ENCODE results near the gene ADARB2. TPM values are rescaled to one million over a fixed set of nuclear protein-coding genes. Genes with fewer than 3 reads are reported as not detected.

ADARB2 gene
- total and polyA plus RNA-seq, 3 experiments from 2014 or later = not detected

DNA sequence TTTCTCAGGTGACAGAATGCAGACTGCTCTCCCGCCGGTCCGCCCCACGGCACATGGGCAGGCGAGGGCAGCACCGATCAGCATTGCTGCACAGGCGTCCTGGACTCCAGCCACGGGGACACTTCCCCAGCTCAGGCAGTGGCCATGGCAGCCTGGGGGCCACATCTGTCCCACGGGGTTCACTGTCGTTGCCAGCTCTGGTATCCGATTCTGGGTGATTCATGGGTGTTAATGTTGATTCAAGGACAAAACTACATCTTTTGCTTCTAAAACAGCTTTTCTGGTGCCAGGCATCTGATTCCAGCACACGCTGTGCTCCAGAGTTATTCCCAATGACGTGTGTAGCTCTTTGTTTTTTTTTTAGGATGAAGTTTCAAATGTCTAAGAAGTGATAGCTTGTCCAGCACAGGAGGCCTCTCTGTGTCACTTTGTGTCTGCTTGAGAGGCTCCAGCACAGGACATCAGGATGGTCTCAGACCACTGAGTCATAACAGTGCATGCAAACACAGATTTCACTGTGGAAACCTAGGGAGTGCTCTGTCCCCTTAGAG is 463.1 kb downstream of the ADARB2 start:
- POLR2A ChIA-PET = no interaction called here

DNA sequence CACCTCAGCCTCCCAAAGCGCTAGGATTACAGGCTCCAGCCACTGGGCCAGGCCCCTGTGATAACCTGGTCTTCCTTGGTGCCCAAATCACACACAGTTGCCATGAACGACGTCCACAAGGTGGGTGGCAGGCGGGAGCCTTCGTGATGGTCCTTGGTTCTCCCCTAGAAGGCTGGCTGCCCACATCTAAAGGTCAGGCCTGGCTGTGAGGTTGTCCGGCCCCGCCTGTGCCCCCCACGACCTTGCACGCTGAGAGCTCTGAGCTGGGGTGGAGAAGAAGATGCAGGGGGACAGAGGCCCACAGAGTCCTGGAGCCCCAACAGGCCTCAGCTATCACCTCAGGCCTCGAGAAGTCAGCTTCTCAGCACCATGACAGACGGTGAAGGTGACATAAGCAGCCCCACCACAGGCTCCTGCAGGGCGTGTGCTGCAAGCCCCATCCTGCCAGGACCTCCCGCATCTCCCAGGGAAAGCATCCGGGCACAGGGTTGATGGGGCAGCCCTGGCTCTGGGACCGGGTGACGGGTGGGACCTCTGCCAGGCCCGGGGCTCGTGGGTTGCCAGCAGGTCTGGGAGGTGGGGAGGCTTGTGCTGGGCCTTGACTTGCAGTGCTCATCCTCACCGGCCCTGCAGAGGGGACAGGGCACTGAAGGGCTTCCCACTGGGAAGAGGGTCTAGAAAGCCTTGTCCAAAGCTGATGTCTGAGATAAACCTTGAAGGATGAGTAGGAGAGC is 463.8 kb downstream of the ADARB2 start:
- Histone ChIP-seq H3K36me3 (ENCODE audit: insufficient read depth, low read length) (no peaks in the 10 kb centered on the region), H3K4me3 (ENCODE audit: low read length) (no peak overlapping the region), H3K4me1 (ENCODE audit: insufficient read depth, low read length) (no peaks in the 10 kb centered on the region), H3K9me3 (ENCODE audit: low read length) (no peaks in the 10 kb centered on the region), H3K27me3 (ENCODE audit: insufficient read depth, low read length, poor library complexity, severe bottlenecking) (no peaks in the 10 kb centered on the region), H3K27ac (ENCODE audit: low read depth, low read length) (no peak overlapping the region)
- Mint-ChIP-seq H3K36me3 (no peaks in the 10 kb centered on the region), H3K4me1 (no peaks in the 10 kb centered on the region), H3K27ac (peak overlapping the region in 1 of 8 donors; percentile 85), H3K9me3 (no peaks in the 10 kb centered on the region), H3K27me3 (peaks cover 3 to 5% of the 10 kb centered on the region in 2 donors), H3K4me3 (no peak overlapping the region)
- CTCF ChIA-PET = no interaction called here
- DNase-seq = no peak
- POLR2A ChIA-PET = no interaction called here

More for the DNA sequence above, 463.1 kb downstream of the ADARB2 start:
- no peak overlapping the region for H3K27ac ChIP-seq (ENCODE audit: low read depth, low read length)
- no peaks in the 10 kb centered on the region for H3K9me3 ChIP-seq (ENCODE audit: low read length)
- Mint-ChIP-seq H3K27me3 (peaks cover 3 to 5% of the 10 kb centered on the region in 2 donors), H3K27ac (peak overlapping the region in 1 of 8 donors; percentile 38), H3K4me3 (no peak overlapping the region), H3K4me1 (no peaks in the 10 kb centered on the region), H3K9me3 (no peaks in the 10 kb centered on the region), H3K36me3 (no peaks in the 10 kb centered on the region)
- no peaks in the 10 kb centered on the region for H3K27me3 ChIP-seq (ENCODE audit: insufficient read depth, low read length, poor library complexity, severe bottlenecking)
- DNase-seq = no peak
- no peak overlapping the region for H3K4me3 ChIP-seq (ENCODE audit: low read length)
- H3K36me3 ChIP-seq (ENCODE audit: insufficient read depth, low read length) = no peaks in the 10 kb centered on the region
- CTCF ChIA-PET = no interaction called here
- H3K4me1 ChIP-seq (ENCODE audit: insufficient read depth, low read length) = no peaks in the 10 kb centered on the region

DNA sequence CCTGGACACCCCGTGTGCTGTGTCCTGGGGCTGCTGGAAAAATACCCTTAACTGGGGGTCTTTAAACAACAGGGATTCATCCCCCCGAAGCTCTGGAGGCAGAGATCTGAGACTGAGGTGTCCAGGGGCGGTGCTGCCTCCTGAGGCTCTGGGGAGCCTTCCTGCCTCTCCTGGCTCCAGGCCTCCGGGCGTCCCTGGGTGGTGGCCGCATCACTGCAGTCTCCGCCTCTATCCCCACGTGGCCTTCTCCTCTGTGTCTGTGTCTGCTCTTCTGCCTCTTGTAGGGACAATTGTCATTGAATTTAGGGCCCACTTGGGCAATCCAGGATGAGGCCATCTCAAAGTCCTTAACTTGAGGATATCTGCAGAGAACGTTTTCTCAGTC is 464.6 kb downstream of the ADARB2 start:
- CTCF ChIA-PET = no interaction called here
- POLR2A ChIA-PET = no interaction called here
- DNase-seq = no peak
- Histone ChIP-seq H3K4me3 (ENCODE audit: low read length) (no peak overlapping the region), H3K27me3 (ENCODE audit: insufficient read depth, low read length, poor library complexity, severe bottlenecking) (no peaks in the 10 kb centered on the region), H3K9me3 (ENCODE audit: low read length) (no peaks in the 10 kb centered on the region), H3K36me3 (ENCODE audit: insufficient read depth, low read length) (no peaks in the 10 kb centered on the region), H3K4me1 (ENCODE audit: insufficient read depth, low read length) (no peaks in the 10 kb centered on the region), H3K27ac (ENCODE audit: low read depth, low read length) (no peak overlapping the region)
- Mint-ChIP-seq H3K36me3 (no peaks in the 10 kb centered on the region), H3K4me1 (no peaks in the 10 kb centered on the region), H3K4me3 (no peak overlapping the region), H3K9me3 (no peaks in the 10 kb centered on the region), H3K27ac (no peak overlapping the region), H3K27me3 (peaks cover 3 to 5% of the 10 kb centered on the region in 2 donors)

DNA sequence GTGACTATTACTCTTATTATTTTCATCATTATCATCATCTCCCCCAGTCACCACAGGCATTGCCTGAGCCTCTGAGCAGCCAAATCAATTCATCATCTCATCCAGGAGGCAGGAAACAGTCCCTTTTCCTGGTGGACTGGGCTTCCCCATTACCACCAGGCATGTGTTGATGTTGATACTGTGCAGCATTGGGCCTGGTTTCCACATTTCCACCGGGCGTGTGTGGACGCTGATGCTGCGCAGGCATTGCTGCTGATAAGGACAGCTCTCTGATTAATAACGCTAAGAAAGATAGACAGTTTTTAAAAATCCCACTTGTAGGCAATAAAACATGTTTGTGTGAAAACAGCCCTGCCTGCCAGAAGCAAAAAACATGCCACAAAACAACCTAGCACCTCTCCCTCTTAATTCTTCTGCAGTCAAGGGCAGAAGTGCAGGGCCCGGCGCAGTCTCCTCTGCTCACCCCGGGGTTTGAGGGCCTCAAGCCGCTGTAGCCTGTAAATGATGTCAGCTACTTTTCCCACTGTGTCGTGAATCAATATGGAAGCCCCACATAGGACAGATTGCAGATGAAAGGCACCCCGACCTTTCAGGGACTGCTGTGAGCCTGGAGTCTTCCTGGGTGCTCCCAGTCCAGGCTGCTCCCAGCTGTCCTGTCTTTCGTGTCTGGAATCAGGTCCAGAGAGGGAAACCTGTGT is 465.1 kb downstream of the ADARB2 start:
- no peaks in the 10 kb centered on the region for H3K9me3 Mint-ChIP-seq
- POLR2A ChIA-PET = no interaction called here
- no peaks in the 10 kb centered on the region for H3K4me1 ChIP-seq (ENCODE audit: insufficient read depth, low read length)
- CTCF ChIA-PET = no interaction called here
- H3K4me3 Mint-ChIP-seq = no peak overlapping the region
- H3K27me3 Mint-ChIP-seq = peaks cover 3 to 5% of the 10 kb centered on the region in 2 donors
- H3K27ac ChIP-seq (ENCODE audit: low read depth, low read length) = no peak overlapping the region
- DNase-seq = no peak
- H3K4me1 Mint-ChIP-seq = no peaks in the 10 kb centered on the region
- H3K9me3 ChIP-seq (ENCODE audit: low read length) = no peaks in the 10 kb centered on the region
- H3K27ac Mint-ChIP-seq = no peak overlapping the region
- no peak overlapping the region for H3K4me3 ChIP-seq (ENCODE audit: low read length)
- H3K27me3 ChIP-seq (ENCODE audit: insufficient read depth, low read length, poor library complexity, severe bottlenecking) = no peaks in the 10 kb centered on the region
- H3K36me3 Mint-ChIP-seq = no peaks in the 10 kb centered on the region
- no peaks in the 10 kb centered on the region for H3K36me3 ChIP-seq (ENCODE audit: insufficient read depth, low read length)

DNA sequence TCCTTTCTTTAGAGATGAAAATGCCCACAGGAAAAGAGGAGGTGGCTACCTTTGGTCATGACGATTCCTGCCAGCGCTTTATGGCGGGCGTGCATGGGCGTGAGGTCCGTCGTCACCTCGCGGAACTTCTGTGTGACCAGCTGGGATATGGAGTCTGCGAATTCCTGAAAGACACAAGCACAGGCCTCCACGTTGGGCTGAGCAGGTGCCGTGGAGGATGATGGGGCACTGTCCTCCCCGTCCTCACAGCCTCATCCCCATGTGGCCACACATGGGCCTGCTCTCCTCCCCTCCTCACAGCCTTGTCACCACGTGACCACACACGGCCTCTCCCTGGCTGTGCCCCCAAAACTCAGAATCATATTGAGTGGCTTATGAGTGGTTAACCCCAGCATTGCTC is 466.4 kb downstream of the ADARB2 start:
- CTCF ChIA-PET = no interaction called here
- no peaks in the 10 kb centered on the region for H3K9me3 ChIP-seq (ENCODE audit: low read length)
- Mint-ChIP-seq H3K27ac (no peak overlapping the region), H3K4me1 (no peaks in the 10 kb centered on the region), H3K27me3 (peaks cover 0 to 3% of the 10 kb centered on the region in 2 donors), H3K4me3 (no peak overlapping the region), H3K9me3 (no peaks in the 10 kb centered on the region), H3K36me3 (no peaks in the 10 kb centered on the region)
- H3K4me3 ChIP-seq (ENCODE audit: low read length) = no peak overlapping the region
- H3K36me3 ChIP-seq (ENCODE audit: insufficient read depth, low read length) = no peaks in the 10 kb centered on the region
- no peak overlapping the region for H3K27ac ChIP-seq (ENCODE audit: low read depth, low read length)
- no peaks in the 10 kb centered on the region for H3K27me3 ChIP-seq (ENCODE audit: insufficient read depth, low read length, poor library complexity, severe bottlenecking)
- POLR2A ChIA-PET = no interaction called here
- DNase-seq = no peak
- H3K4me1 ChIP-seq (ENCODE audit: insufficient read depth, low read length) = no peaks in the 10 kb centered on the region

DNA sequence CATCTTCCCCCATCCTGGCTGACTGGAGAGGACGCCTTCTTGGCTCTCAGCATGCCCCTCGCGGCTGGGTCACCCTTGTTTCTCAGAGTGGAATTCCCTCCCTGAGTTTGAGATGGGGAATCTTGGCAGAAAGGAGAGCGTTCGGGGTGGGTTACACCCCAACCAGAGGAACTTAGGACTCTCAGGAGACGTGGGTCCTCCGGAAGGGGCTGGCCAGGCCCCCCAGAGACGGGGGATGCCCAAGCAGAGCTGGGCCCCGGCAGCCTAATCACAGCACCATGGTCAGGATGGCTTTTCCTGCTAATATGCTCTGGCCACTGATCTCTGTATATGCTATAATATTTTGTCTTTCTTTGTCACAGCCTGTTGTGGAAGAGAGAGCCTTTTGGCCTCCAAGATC is 466.8 kb downstream of the ADARB2 start:
- no peaks in the 10 kb centered on the region for H3K9me3 ChIP-seq (ENCODE audit: low read length)
- Mint-ChIP-seq H3K9me3 (no peaks in the 10 kb centered on the region), H3K4me3 (no peak overlapping the region), H3K36me3 (no peaks in the 10 kb centered on the region), H3K4me1 (no peaks in the 10 kb centered on the region), H3K27ac (peak overlapping the region in 1 of 8 donors; percentile 27), H3K27me3 (peaks cover 0 to 3% of the 10 kb centered on the region in 2 donors)
- no peaks in the 10 kb centered on the region for H3K36me3 ChIP-seq (ENCODE audit: insufficient read depth, low read length)
- ChIA-PET CTCF (no interaction called here), POLR2A (no interaction called here)
- H3K27ac ChIP-seq (ENCODE audit: low read depth, low read length) = no peak overlapping the region
- DNase-seq = no peak
- no peaks in the 10 kb centered on the region for H3K4me1 ChIP-seq (ENCODE audit: insufficient read depth, low read length)
- no peak overlapping the region for H3K4me3 ChIP-seq (ENCODE audit: low read length)
- H3K27me3 ChIP-seq (ENCODE audit: insufficient read depth, low read length, poor library complexity, severe bottlenecking) = no peaks in the 10 kb centered on the region

DNA sequence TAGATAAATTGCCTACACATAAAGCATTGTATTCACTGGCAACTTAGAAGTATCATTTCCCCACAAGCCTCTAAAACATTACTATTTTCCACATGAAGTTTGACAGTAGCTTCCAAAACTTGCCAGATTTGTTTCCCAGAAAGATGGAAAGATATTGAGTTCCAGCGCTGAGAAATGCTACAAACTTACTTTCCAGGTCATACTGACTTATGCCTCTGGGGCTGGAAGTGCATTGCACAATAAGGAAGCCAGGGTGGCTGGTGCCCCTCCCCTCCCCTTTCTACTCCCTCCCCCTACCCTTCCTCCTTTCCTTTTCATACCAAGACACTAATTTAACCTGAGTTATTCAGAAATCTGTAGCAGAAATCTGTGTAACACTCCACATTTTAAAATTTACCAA is 468.5 kb downstream of the ADARB2 start:
- no peak overlapping the region for H3K27ac Mint-ChIP-seq
- CTCF ChIA-PET = no interaction called here
- Histone ChIP-seq H3K9me3 (ENCODE audit: low read length) (no peaks in the 10 kb centered on the region), H3K27me3 (ENCODE audit: insufficient read depth, low read length, poor library complexity, severe bottlenecking) (no peaks in the 10 kb centered on the region), H3K4me1 (ENCODE audit: insufficient read depth, low read length) (no peaks in the 10 kb centered on the region), H3K4me3 (ENCODE audit: low read length) (no peak overlapping the region), H3K27ac (ENCODE audit: low read depth, low read length) (no peak overlapping the region), H3K36me3 (ENCODE audit: insufficient read depth, low read length) (no peaks in the 10 kb centered on the region)
- no peaks in the 10 kb centered on the region for H3K36me3 Mint-ChIP-seq
- peaks cover 0 to 5% of the 10 kb centered on the region in 2 donors for H3K27me3 Mint-ChIP-seq
- no peak for DNase-seq
- H3K9me3 Mint-ChIP-seq = no peaks in the 10 kb centered on the region
- H3K4me3 Mint-ChIP-seq = no peak overlapping the region
- H3K4me1 Mint-ChIP-seq = no peaks in the 10 kb centered on the region
- POLR2A ChIA-PET = no interaction called here

DNA sequence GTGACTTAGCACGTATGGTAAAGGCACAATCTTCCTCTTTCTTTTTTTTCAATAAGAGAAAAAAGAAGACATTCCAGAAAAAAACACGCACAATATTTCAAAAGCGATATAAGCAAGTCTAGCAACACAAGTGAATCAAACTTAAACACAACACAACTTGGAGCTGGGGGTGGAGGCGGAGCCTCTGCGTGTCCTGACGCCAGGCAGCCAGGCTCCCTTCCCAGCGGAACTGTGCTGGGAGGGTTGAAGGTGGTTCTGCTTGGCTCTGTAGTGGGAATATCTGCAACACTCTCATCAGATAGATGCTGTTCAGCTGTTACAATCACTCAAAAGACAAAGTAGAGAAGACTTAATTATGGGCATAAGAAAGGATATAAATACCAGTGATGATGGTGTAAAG is 469.8 kb downstream of the ADARB2 start:
- no peak overlapping the region for H3K4me3 Mint-ChIP-seq
- Histone ChIP-seq H3K36me3 (ENCODE audit: insufficient read depth, low read length) (no peaks in the 10 kb centered on the region), H3K9me3 (ENCODE audit: low read length) (no peaks in the 10 kb centered on the region), H3K27me3 (ENCODE audit: insufficient read depth, low read length, poor library complexity, severe bottlenecking) (no peaks in the 10 kb centered on the region), H3K4me1 (ENCODE audit: insufficient read depth, low read length) (no peaks in the 10 kb centered on the region), H3K4me3 (ENCODE audit: low read length) (no peak overlapping the region), H3K27ac (ENCODE audit: low read depth, low read length) (no peak overlapping the region)
- ChIA-PET POLR2A (no interaction called here), CTCF (no interaction called here)
- no peak overlapping the region for H3K27ac Mint-ChIP-seq
- H3K9me3 Mint-ChIP-seq = no peaks in the 10 kb centered on the region
- no peak for DNase-seq
- no peaks in the 10 kb centered on the region for H3K4me1 Mint-ChIP-seq
- H3K36me3 Mint-ChIP-seq = no peaks in the 10 kb centered on the region
- peaks cover 0 to 5% of the 10 kb centered on the region in 2 donors for H3K27me3 Mint-ChIP-seq
